HG02884 (cell line): ENCODE measurements around the gene MSL3B.

ENCODE experiments used
- ATAC-seq: cut with Tn5 transposase; IDR thresholded peaks from one replicate; pipeline ENCODE4 v1.9.1; 2021; ENCODE audit warnings: mild to moderate bottlenecking, moderate library complexity; ENCODE audit not compliant: unreplicated experiment

Gene MSL3B

DNA sequence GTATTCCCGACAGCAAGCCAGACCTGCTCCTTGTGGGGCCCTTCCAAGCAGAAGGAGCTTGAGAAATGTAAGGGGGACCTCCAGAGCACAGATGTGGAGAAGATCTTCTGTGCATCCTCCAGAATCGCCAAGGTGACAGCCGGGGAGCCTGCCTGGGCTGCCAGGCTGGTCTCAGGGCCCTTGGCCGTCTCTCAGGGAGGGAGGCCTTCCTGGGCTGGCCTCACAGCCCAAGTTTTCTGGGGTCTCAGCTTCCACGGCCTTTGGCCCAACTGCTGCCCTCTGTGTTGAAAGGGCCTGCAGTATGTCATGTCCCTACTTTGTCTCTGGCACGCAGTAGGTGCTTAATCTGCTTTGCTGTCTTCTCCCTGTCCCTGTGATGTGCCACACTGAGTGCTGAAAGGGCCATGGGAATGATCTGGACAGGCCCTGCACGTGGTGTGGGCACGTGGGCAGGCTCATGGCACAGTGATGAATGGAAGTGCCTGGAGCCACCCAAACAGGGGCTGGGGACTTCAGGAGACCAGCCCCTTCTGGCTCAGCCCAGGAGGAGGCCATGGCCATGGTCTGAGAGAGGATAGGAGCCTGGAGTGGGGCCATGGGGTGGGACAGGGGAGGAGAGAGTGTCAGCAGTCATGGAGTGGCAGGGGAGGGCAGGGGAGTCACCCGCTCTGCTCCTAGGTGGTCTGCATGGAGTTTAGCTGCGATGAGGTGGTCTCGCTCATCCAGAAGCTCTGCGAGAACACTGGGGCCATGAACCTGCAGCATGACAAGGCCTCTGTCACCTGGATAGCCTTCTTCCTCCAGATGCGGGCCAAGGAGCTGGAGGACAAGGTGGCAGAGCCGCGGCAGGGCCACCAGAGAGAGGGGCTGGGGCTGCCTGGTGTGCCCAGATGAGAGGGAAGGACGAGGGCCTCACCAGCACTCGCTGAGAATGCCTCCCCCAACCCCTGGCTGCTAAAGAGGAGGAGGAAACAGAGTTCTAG, 49.3 kb downstream of the MSL3B start:
- no peak for ATAC-seq

DNA sequence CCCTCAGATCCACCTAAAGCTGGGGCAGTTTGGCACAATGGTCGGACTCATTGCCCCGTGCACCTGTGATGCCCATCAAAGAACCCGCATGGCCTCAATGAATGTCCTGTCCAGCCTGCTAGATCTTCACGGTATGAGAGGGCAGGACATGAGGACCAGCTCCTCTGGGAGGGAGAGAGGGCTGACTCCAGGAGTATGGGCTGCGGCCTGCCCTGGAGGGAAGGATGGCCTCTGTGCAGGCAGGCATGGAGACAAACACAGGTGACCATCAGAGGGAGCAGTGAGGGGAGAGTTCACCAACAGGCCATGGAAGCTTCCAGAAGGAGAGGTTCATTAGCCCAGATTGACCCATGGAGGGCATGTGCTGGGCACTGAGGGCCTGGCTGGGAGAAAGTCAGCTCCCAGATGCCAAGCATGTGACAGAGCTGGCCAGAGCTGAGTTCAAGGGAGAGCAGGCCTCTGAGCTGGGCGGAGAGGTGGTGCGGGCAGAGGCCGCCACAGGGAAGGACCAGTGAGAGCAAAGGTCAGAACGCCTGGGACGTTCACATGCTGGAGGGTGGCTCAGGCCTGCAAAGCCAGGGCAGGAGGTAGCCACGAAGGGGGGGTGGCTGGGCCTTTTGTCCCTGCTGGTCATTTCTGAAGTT, 50.1 kb downstream of the MSL3B start:
- ATAC-seq: no peak

DNA sequence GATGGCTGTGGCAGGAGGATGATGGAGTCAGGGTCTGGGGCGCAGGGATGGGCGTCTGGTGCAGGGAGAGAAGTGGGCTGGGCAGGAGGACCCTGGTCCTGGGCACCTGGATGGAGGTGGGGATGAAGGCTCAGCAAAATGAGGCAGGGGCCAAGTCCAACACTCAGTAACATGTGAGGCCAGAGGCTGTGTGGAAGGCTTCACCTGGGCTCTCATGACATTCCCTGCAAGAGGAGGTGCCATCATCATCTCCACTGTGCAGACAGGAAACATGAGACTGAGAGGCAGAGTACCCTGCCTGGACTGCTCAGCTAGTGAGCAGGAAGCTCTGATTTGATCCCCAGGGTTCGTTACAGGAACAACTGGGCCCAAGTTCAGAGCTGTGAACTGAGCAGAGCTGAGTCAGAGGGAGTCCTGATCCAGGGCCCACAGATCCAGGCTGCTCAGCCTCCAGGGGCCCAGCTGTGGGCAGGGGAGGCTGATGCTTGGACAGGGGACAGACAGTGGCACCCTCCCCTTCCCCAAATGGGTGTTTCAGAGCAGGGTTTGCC, 50.8 kb downstream of the MSL3B start:
- ATAC-seq: no peak

DNA sequence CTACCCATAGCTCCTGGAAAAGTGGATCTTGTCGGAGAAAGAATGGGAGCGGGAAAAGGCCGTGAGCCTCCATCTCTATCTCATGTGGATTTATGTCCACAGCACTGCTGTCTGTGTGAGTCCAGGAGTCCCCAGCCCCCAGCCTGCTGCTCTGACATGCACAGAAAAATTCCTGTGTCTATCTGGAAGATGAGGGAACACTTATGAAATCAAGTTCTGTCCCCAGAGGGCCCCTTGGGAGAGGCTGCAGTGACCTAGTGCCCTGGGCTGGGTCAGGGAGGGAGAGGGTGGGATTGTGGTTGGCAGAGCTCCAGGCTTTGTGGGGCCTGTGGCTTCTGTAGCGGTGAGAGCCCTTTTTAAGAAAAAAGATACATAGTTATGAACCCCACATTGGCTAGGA, 51.4 kb downstream of the MSL3B start:
- no peak for ATAC-seq

DNA sequence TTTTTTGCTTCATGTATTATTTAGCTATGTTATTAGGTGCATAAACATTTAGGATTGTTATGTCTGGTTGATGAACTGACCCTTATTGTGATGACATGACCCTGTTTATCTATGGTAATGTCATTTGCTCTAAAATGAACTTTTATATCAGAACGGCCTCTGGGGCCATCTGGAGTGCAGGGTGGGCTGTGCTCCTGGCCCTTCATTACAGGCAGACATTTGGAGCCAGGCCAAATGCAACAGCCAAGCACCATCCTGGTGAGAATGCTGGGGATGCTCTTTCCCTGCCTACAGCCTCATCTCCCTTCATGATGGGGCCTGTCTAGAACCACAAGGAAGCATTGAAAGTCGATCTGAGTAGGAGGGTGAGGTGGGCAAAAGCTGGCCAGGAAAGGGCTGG, 51.9 kb downstream of the MSL3B start:
- ATAC-seq: no peak

DNA sequence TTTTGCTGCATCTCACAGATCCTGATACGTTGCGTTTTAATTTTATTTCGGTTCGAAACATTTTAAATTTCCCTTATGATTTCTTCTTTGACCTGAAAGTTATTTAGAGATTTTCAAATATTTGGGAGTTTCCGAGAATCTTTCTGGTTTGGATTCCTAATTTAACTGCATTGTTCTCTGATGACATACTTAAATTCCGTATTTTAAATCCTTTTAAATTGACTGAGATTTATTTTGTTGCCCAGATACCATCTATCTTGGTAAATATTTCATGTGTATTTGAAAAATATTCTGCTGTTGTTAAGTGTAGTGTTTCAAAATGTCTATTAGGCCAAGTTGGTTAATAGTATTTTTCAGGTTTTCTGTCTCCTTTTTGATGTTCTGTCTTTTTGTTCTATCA, 52.3 kb downstream of the MSL3B start:
- ATAC-seq: no peak
